Heart right ventricle (tissue), 16 donors: ENCODE measurements around the gene CYYR1. TPM values are rescaled to one million over a fixed set of nuclear protein-coding genes. Genes with fewer than 3 reads are reported as not detected.
A peak's percentile ranks its signal among the peaks of the same experiment; 100 is the strongest.

Experiments used
- ATAC-seq, 8 donors: fragments of 200-7000 bp; cut with Tn5 transposase; one replicate each; pipeline ENCODE4 v1.9.1; 2020; ENCODE audit warnings: mild to moderate bottlenecking in 8 of 8, moderate library complexity in 8 of 8, moderate number of reproducible peaks in 1 of 8
- DNase-seq, 2 donors: peaks; one replicate each; pipeline ENCODE4 v3.0.0-alpha.2; 2020
- H3K27ac ChIP-seq, 10 donors: fragments of 200-600 bp; sonication (generic) in 2 of 10; one replicate each; pipeline versions ENCODE4 v1.5.0 to v1.8.0; 2020 to 2022; ENCODE audit warnings: mild to moderate bottlenecking in 3 of 10
- H3K27me3 ChIP-seq, 7 donors: fragments of 200-600 bp; one replicate each; pipeline ENCODE4 v1.8.0; 2021 to 2022; ENCODE audit warnings: mild to moderate bottlenecking in 2 of 7
- H3K36me3 ChIP-seq, 9 donors: fragments of 200-600 bp; sonication (generic) in 1 of 9; one replicate each; pipeline versions ENCODE4 v1.5.0 to v1.8.0; 2020 to 2022; ENCODE audit warnings: mild to moderate bottlenecking in 2 of 9
- H3K4me1 ChIP-seq, 9 donors: fragments of 200-600 bp; sonication (generic) in 1 of 9; one replicate each; pipeline versions ENCODE4 v1.5.0 to v1.8.0; 2020 to 2022; ENCODE audit warnings: mild to moderate bottlenecking in 4 of 9
- H3K4me3 ChIP-seq, 10 donors: fragments of 200-600 bp; sonication (generic) in 2 of 10; one replicate each; pipeline versions ENCODE4 v1.5.0 to v1.8.0; 2020 to 2022; ENCODE audit warnings: mild to moderate bottlenecking in 7 of 10, moderate library complexity in 2 of 10
- H3K9me3 ChIP-seq, 11 donors: fragments of 200-600 bp in 10 of 11; sonication (generic) in 2 of 11; one replicate each; pipeline versions ENCODE4 v1.5.0 to v1.8.0; 2013 to 2022; ENCODE audit warnings: mild to moderate bottlenecking in 2 of 11, control low read depth in 1 of 11, moderate library complexity in 1 of 11
- CTCF ChIP-seq, 9 donors: fragments of 200-600 bp; sonication (generic) in 2 of 9; IDR thresholded peaks; one replicate each; pipeline versions ENCODE4 v1.5.0 to v1.8.0; 2021 to 2022; ENCODE audit warnings: antibody characterized with exemption in 9 of 9, mild to moderate bottlenecking in 5 of 9, moderate library complexity in 1 of 9
- WGBS, 2 donors: extraction: QIAGEN DNeasy Blood & Tissue Kit; methylation state at CpG; one replicate each; pipeline ENCODE4 v1.1.7; 2013; ENCODE audit warnings: inconsistent platforms in 1 of 2; 5-methylcytosine and 5-hydroxymethylcytosine counted together
- intact Hi-C, 10 donors: fragments of 100-400 bp; cut with DNase I; formaldehyde crosslinking; loops; one replicate each; pipeline versions ENCODE4 v1.11.1 to v1.14.2; 2022
- polyA plus RNA-seq, 2 donors: library from polyadenylated mRNA; stranded (reverse); fragments of 200-250 nt; gene quantifications; one replicate each; pipeline ENCODE4 v1.2.3, GENCODE V29; 2013
- total RNA-seq, 10 donors: library from RNA; stranded (reverse); fragmentation: NEBNext Ultra II Directional in 3 of 10; extraction: Animal tissue kit (Norgen Biotek cat#: 25700) in 3 of 10; gene quantifications; one replicate each; pipeline versions ENCODE4 v1.2.1 to v1.2.4, GENCODE V29; 2021 to 2023
- donor health status: Arrhythmogenic right ventricular cardiomyopathy.
- donor health status: ischemic (EF 13 %, LVEDD 7.1; RV severe dilation, severe dysfunction).
- donor health status: healthy with polysubstance abuse.
- donor health status: DM: no; HTN: yes; CAD: no.
- donor health status: DM: no; HTN: no; CAD: no.
- donor health status: ischemic (EF 25% LVEDD 6.9; RV normal size, moderate dysfunction).
- donor health status: ischemic (EF 25% LVEDD 5.7; RV mildly dilated, moderate dysfunction).
- donor health status: healthy.
- donor health status: DM: yes; HTN: yes; CAD: no.
- donor health status: Ischemic cardiomyopathy.
- donor health status: ischemic (EF 35%, LVEDD 5.7; RV mildly dilated, moderate dysfunction).
- donor health status: nonischemic (EF 11% LVEDD 7.7; RV severe dilation, severe dysfunction).
- donor health status: DM: yes; HTN: yes; CAD: no.
- donor health status: PGD.
- donor health status: ischemic (EF 29% LVEDD 5.4; RV normal size, mild dysfunction).
- donor health status: nonischemic (EF 23%, LVEDD 6.1; RV moderate dilation, normal function).

The CYYR1 gene
- total and polyA plus RNA-seq, 12 donors: 10.8 to 38.2 (median 15.8) TPM

DNA sequence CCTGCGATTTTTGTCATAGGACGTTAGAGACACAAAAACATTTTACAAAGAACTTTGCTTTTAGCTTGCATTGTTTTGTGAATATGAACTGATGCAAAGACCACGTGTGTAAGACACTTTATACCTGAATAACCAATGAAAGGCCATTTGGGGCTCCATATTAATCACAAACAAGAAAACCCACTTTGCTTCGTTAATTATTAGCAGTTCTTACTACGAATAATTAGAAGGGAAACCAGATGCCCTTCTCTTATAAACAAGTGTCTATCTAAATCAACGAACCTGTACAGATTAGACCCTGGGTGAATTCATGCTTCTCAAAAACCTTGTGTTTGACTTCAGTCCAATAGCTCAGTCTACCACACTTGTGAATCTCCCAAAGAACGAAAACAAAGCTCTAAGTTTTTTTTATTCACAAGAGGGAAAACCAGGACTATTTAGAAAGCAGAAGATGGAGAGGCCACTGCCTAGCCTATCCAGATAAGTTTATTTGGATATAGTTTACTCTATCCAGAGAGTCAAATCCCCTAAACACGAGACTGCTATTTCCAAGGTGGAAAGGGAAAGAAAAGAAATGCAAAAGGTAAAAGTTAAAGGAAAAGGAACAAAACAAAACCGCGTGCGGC, 897 bp downstream of the CYYR1 start:
- peak overlapping the region; percentile 33 to 68 (median 58) for H3K4me3 ChIP-seq
- no peak for DNase-seq
- WGBS, 2 donors: 18 to 20% methylated on average over 11 of the region's 11 CpGs
- peaks cover 0 to 22% (median 0%) of the 10 kb centered on the region in 9 donors for H3K4me1 ChIP-seq
- H3K36me3 ChIP-seq: no peaks in the 10 kb centered on the region
- intact Hi-C loops: loop anchor here in 2 of 10 donors (5.0 to 10.0 kb wide), 3 partner anchors 45 to 167 kb away; no protein-coding TSS in a partner anchor
- ATAC-seq: peak in 2 of 8 donors; percentile 22 to 25
- peak overlapping the region; percentile 80 to 94 (median 84) for H3K27ac ChIP-seq
- peaks cover 6 to 24% (median 14%) of the 10 kb centered on the region in 7 donors for H3K27me3 ChIP-seq
- TF ChIP-seq CTCF (IDR thresholded peaks at IDR 0.05): no peak
- H3K9me3 ChIP-seq: peaks cover 0 to 17% (median 0%) of the 10 kb centered on the region in 11 donors

GRCh38 chr21:26570203-26570602, 2.9 kb downstream of the CYYR1 start:
- WGBS, 2 donors: 31 to 50% methylated on average over 3 of the region's 3 CpGs
- Histone ChIP-seq H3K27ac (peak overlapping the region; percentile 63 to 94 (median 83)), H3K4me1 (peaks cover 0 to 31% (median 5%) of the 10 kb centered on the region in 9 donors), H3K36me3 (no peaks in the 10 kb centered on the region), H3K4me3 (peak overlapping the region in 7 of 10 donors; percentile 51 to 68 (median 62)), H3K9me3 (peaks cover 0 to 17% (median 0%) of the 10 kb centered on the region in 11 donors), H3K27me3 (peaks cover 6 to 24% (median 14%) of the 10 kb centered on the region in 7 donors)
- no peak for TF ChIP-seq CTCF (IDR thresholded peaks at IDR 0.05)
- intact Hi-C loops: loop anchor here in 2 of 10 donors (5.0 to 10.0 kb wide), 3 partner anchors 43 to 165 kb away; no protein-coding TSS in a partner anchor
- DNase-seq (peak in 1 of 2 donors; percentile 47), ATAC-seq (peak; percentile 75 to 89 (median 86))

- H3K4me3 ChIP-seq: no peak overlapping the region
- no peak for ATAC-seq
- no peaks in the 10 kb centered on the region for H3K9me3 ChIP-seq
- intact Hi-C loops: loop anchor here in 1 of 10 donors (10.0 kb wide), 1 partner anchor 391 kb away; the partner anchor contains the start of gene APP
- peaks cover 0 to 56% (median 16%) of the 10 kb centered on the region in 9 donors for H3K4me1 ChIP-seq
- H3K27ac ChIP-seq: peak overlapping the region; percentile 9 to 94 (median 62)
- 79 to 88% methylated on average over 2 of the region's 2 CpGs for WGBS, 2 donors
- H3K27me3 ChIP-seq: no peaks in the 10 kb centered on the region
- peaks cover 0 to 5% (median 0%) of the 10 kb centered on the region in 9 donors for H3K36me3 ChIP-seq
- TF ChIP-seq CTCF (IDR thresholded peaks at IDR 0.05): no peak
- DNase-seq: no peak
Measured at GRCh38 chr21:26565546-26565945, 7.5 kb downstream of the CYYR1 start.

GRCh38 chr21:26565111-26565510, 8.0 kb downstream of the CYYR1 start:
- WGBS, 2 donors: 61 to 67% methylated on average over 6 of the region's 6 CpGs
- no peaks in the 10 kb centered on the region for H3K9me3 ChIP-seq
- peaks cover 0 to 5% (median 0%) of the 10 kb centered on the region in 9 donors for H3K36me3 ChIP-seq
- no peaks in the 10 kb centered on the region for H3K27me3 ChIP-seq
- peaks cover 0 to 56% (median 16%) of the 10 kb centered on the region in 9 donors for H3K4me1 ChIP-seq
- peak overlapping the region in 1 of 10 donors; percentile 6 for H3K4me3 ChIP-seq
- DNase-seq (no peak), ATAC-seq (peak in 1 of 8 donors; percentile 37)
- intact Hi-C loops: loop anchor here in 1 of 10 donors (10.0 kb wide), 1 partner anchor 390 kb away; the partner anchor contains the start of gene APP
- TF ChIP-seq CTCF (IDR thresholded peaks at IDR 0.05): no peak
- peak overlapping the region; percentile 9 to 94 (median 62) for H3K27ac ChIP-seq
